Right lobe of liver (tissue), 4 donors: Measurements from ENCODE around the gene FAM229A.

ENCODE experiments used
- POLR2A ChIP-seq: fragments of 450-650 bp; IDR thresholded peaks from one replicate; pipeline ENCODE4 v1.6.1; 2017; ENCODE audit warnings: antibody characterized with exemption, mild to moderate bottlenecking
- TF ChIP-seq, protein P1 (sequence below), 4 donors: fragments of 200-600 bp in 3 of 4; fragments of 450-650 bp in 1 of 4; IDR thresholded peaks; one replicate each; pipeline versions ENCODE4 v1.5.1 to v1.8.0; 2016 to 2022; ENCODE audit warnings: antibody characterized with exemption in 4 of 4, mild to moderate bottlenecking in 2 of 4
- donor health status: DM: no; HTN: no; CAD: no.
- donor health status: DM: no; HTN: no; CAD: no.
- donor health status: DM: no; HTN: yes; CAD: no.

DNA sequence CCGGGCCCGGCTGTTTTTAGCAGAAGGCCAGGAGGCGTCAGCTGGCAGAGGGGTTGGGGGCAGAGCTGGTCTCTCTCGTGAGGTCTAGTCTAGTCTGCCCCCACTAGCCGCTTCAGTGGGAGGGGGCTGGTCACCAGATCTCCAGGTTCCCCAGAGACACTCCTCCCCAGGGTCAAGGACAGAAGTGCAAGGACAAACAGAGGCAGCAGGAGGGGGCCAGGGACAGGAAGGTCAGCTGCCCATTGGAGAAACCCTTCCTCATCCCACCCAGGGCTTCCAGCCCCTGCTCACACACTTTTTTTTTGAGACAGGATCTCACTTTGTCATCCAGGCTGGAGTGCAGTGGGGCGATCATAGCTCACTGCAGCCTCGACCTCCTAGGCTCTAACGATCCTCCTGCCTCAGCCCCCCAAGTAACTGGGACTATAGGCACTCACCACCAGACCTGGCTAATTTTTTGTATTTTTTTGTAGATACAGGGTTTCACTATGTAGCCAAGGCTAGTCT lies 10.0 kb downstream of the FAM229A start:
- TF ChIP-seq, protein P1, sequence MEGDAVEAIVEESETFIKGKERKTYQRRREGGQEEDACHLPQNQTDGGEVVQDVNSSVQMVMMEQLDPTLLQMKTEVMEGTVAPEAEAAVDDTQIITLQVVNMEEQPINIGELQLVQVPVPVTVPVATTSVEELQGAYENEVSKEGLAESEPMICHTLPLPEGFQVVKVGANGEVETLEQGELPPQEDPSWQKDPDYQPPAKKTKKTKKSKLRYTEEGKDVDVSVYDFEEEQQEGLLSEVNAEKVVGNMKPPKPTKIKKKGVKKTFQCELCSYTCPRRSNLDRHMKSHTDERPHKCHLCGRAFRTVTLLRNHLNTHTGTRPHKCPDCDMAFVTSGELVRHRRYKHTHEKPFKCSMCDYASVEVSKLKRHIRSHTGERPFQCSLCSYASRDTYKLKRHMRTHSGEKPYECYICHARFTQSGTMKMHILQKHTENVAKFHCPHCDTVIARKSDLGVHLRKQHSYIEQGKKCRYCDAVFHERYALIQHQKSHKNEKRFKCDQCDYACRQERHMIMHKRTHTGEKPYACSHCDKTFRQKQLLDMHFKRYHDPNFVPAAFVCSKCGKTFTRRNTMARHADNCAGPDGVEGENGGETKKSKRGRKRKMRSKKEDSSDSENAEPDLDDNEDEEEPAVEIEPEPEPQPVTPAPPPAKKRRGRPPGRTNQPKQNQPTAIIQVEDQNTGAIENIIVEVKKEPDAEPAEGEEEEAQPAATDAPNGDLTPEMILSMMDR (IDR thresholded peaks at IDR 0.05), result no peak
- TF ChIP-seq POLR2A, result no peak
